Loucy (cell line): Measurements from ENCODE around the gene KITLG.

Source experiments
- H2AFZ ChIP-seq: fragments of 200-600 bp; sonication (generic); 2 replicates; pipeline ENCODE4 v1.6.0; 2016; ENCODE audit warnings: antibody characterized with exemption, mild to moderate bottlenecking, low read length, moderate library complexity
- H3F3A ChIP-seq: fragments of 200-600 bp; 2 replicates; pipeline ENCODE4 v1.6.0; 2016; ENCODE audit warnings: antibody characterized with exemption, low read depth, mild to moderate bottlenecking
- H3K27me3 ChIP-seq: fragments of 200-600 bp; sonication (generic); 2 replicates; pipeline ENCODE4 v1.6.1; 2014; ENCODE audit warnings: low read length, mild to moderate bottlenecking; ENCODE audit not compliant: insufficient read depth, poor library complexity, severe bottlenecking
- H3K36me3 ChIP-seq: fragments of 200-600 bp; sonication (generic); 2 replicates; pipeline ENCODE4 v1.6.1; 2016; ENCODE audit warnings: low read length; ENCODE audit not compliant: insufficient read depth
- H3K4me1 ChIP-seq: fragments of 200-600 bp; sonication (generic); 2 replicates; pipeline ENCODE4 v1.5.1; 2014; ENCODE audit warnings: low read length, mild to moderate bottlenecking; ENCODE audit not compliant: insufficient read depth, poor library complexity, severe bottlenecking
- H3K4me2 ChIP-seq: fragments of 200-600 bp; sonication (generic); 2 replicates; pipeline ENCODE4 v1.6.0; 2014; ENCODE audit warnings: antibody characterized with exemption, low read length, low read depth, mild to moderate bottlenecking; ENCODE audit not compliant: poor library complexity, severe bottlenecking
- H3K4me3 ChIP-seq: fragments of 200-600 bp; sonication (generic); 2 replicates; pipeline ENCODE4 v1.5.1; 2014; ENCODE audit warnings: low read length, mild to moderate bottlenecking, mixed read lengths; ENCODE audit not compliant: poor library complexity, severe bottlenecking
- H3K79me2 ChIP-seq: fragments of 200-600 bp; sonication (generic); 2 replicates; pipeline ENCODE4 v1.6.1; 2014; ENCODE audit warnings: low read length; ENCODE audit not compliant: insufficient read depth
- H3K9ac ChIP-seq: fragments of 200-600 bp; sonication (generic); 2 replicates; pipeline ENCODE4 v1.6.0; 2014; ENCODE audit warnings: mild to moderate bottlenecking, low read depth, low read length, moderate library complexity; ENCODE audit not compliant: poor library complexity, severe bottlenecking
- H3K9me2 ChIP-seq: fragments of 200-600 bp; sonication (generic); replicated peaks from 2 replicates; pipeline ENCODE4 v1.6.1; 2016; ENCODE audit warnings: low read depth, low read length, mixed read lengths
- H3K9me3 ChIP-seq: fragments of 200-600 bp; sonication (generic); 2 replicates; pipeline ENCODE4 v1.6.1; 2014; ENCODE audit warnings: mild to moderate bottlenecking, antibody characterized with exemption, low read length, low read depth; ENCODE audit not compliant: insufficient read depth
- H4K20me1 ChIP-seq: fragments of 200-600 bp; sonication (generic); 2 replicates; pipeline ENCODE4 v1.6.0; 2014; ENCODE audit warnings: antibody characterized with exemption, low read length, mild to moderate bottlenecking; ENCODE audit not compliant: insufficient read depth, poor library complexity, severe bottlenecking
- EZH2phosphoT487 ChIP-seq: fragments of 200-600 bp; IDR thresholded peaks from 2 replicates; pipeline ENCODE4 v1.6.1; 2018; ENCODE audit warnings: antibody characterized with exemption, mild to moderate bottlenecking, moderate library complexity, borderline replicate concordance
- TF ChIP-seq, protein P1 (sequence below): fragments of 200-600 bp; sonication (generic); conservative IDR thresholded peaks from 2 replicates; pipeline ENCODE4 v1.5.1; 2014; ENCODE audit warnings: mild to moderate bottlenecking, antibody characterized with exemption, low read length

The KITLG gene

DNA sequence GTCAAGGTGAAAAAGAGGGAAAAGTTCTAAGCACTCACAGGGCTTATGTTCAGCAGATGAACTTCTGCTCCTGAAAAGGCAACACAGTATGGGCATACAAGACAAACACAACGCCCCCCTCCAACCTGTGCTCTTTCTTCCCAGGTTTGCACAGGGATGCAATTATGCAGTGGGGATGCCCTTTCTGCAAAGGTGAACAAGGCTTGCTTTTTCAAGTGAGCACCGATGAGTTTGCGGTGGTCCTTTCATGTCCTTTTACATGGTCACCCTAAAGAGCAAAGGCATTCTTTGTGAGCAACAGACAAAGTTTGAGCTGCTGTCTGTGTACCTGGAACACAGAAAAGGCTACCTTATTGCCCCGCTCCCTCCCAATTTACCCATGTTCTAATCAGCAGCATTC, 6.7 kb downstream of the KITLG start:
- Histone ChIP-seq H3K4me2 (no peak overlapping the region), H3K79me2 (no peaks in the 10 kb centered on the region), H4K20me1 (no peaks in the 10 kb centered on the region), H3K4me3 (no peak overlapping the region), H3K9me3 (no peaks in the 10 kb centered on the region), H3K9me2 (no peaks in the 10 kb centered on the region), H3K27me3 (no peaks in the 10 kb centered on the region), H2AFZ (no peak overlapping the region; the same call in 1 of the 2 replicates), H3F3A (no peaks in the 10 kb centered on the region), H3K9ac (no peak overlapping the region), H3K4me1 (no peaks in the 10 kb centered on the region), H3K36me3 (no peaks in the 10 kb centered on the region)
- no peak for TF ChIP-seq EZH2phosphoT487

DNA sequence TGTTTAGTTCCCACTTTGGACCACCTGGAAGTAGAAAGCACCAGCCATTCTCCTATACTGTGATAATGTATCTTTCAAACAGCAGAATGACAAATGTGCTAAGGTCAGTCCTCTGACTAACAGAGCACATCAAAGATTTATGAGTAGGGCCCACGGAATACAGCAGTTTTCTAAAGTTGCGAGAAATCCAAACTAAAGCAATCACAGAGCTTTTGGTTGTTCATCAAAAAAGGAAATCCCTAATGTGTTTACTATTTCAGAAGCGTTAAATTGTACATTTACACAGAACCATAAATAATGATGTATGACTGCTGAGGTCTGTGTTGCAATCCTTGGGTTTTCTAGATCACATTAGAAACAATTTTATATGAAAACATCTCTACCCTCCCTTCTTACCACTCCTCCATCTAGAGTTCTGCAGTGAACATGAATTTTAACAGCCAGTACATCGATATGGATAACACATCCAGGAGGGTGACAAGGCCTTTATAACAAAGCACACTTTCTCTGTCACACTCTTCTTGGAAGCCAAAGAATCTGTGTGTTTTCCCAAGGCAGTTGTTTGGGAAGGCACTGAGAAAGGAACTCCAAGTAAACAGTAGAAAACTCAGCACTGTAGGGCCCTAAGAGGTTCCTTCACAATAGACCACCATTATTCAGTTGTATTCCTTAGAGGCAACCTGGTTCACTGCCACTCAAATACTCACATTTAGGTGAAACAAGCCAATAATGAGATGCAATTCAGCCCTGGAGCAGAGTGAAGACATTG, 7.3 kb downstream of the KITLG start:
- H3K36me3 ChIP-seq, result no peaks in the 10 kb centered on the region
- H4K20me1 ChIP-seq, result no peaks in the 10 kb centered on the region
- no peak overlapping the region for H3K4me3 ChIP-seq
- H3K9ac ChIP-seq, result no peak overlapping the region
- TF ChIP-seq, protein P1, sequence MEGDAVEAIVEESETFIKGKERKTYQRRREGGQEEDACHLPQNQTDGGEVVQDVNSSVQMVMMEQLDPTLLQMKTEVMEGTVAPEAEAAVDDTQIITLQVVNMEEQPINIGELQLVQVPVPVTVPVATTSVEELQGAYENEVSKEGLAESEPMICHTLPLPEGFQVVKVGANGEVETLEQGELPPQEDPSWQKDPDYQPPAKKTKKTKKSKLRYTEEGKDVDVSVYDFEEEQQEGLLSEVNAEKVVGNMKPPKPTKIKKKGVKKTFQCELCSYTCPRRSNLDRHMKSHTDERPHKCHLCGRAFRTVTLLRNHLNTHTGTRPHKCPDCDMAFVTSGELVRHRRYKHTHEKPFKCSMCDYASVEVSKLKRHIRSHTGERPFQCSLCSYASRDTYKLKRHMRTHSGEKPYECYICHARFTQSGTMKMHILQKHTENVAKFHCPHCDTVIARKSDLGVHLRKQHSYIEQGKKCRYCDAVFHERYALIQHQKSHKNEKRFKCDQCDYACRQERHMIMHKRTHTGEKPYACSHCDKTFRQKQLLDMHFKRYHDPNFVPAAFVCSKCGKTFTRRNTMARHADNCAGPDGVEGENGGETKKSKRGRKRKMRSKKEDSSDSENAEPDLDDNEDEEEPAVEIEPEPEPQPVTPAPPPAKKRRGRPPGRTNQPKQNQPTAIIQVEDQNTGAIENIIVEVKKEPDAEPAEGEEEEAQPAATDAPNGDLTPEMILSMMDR, result no peak
- no peak for TF ChIP-seq EZH2phosphoT487
- no peaks in the 10 kb centered on the region for H3F3A ChIP-seq
- no peak overlapping the region for H3K4me2 ChIP-seq
- H3K9me3 ChIP-seq, result no peaks in the 10 kb centered on the region
- no peaks in the 10 kb centered on the region for H3K4me1 ChIP-seq
- H2AFZ ChIP-seq, result peak overlapping the region; percentile 59; the same call in 1 of the 2 replicates
- H3K27me3 ChIP-seq, result no peaks in the 10 kb centered on the region
- no peaks in the 10 kb centered on the region for H3K79me2 ChIP-seq
- H3K9me2 ChIP-seq, result no peaks in the 10 kb centered on the region

DNA sequence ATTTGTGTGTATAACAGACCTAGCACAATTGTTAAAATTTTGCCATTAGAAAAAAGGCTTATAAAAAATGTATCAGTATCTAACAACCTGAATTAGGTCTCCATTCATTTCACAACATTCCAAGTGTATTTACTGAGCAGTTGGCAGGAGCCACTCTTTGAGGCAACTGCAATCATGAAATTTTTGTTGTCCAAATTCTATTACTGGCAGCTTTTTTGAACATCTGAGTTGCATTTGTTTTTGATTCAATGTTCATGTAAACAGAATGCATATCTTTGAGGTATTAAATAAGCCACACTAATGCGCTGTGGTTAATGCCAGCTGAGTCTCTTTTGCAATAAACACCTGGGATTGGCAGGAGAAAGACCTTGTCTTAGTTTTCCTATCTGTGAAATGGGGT, 8.7 kb downstream of the KITLG start:
- H3K9me2 ChIP-seq, result no peaks in the 10 kb centered on the region
- H3K4me3 ChIP-seq, result no peak overlapping the region
- no peak overlapping the region for H3K4me2 ChIP-seq
- H3K9me3 ChIP-seq, result no peaks in the 10 kb centered on the region
- H3K79me2 ChIP-seq, result no peaks in the 10 kb centered on the region
- H3K4me1 ChIP-seq, result no peaks in the 10 kb centered on the region
- H3K36me3 ChIP-seq, result no peaks in the 10 kb centered on the region
- H3F3A ChIP-seq, result no peaks in the 10 kb centered on the region
- H3K9ac ChIP-seq, result no peak overlapping the region
- no peak overlapping the region for H2AFZ ChIP-seq
- no peaks in the 10 kb centered on the region for H4K20me1 ChIP-seq
- no peaks in the 10 kb centered on the region for H3K27me3 ChIP-seq
- TF ChIP-seq, protein P1, result no peak
- no peak for TF ChIP-seq EZH2phosphoT487

DNA sequence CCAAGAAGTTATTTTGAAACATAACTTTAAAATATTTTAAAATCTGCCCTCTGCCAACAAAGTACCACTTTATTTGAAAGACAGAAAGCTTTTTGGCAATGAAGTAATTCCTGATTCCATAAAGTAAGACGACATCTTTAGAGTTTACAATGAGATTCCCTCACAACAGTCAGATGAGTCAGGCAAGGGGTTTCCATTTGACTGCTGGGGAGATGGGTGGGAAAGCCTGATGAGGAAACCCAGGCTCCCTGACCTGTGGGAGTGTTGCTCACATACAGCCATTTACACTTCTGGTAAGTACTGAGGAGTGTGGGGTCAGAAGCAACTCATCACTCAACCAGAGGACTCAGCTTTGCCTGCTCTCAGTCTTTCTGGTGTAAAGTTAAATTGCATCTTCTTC, 10.2 kb downstream of the KITLG start:
- no peaks in the 10 kb centered on the region for H3K79me2 ChIP-seq
- no peak overlapping the region for H3K9ac ChIP-seq
- H3K4me2 ChIP-seq, result no peak overlapping the region
- no peak overlapping the region for H2AFZ ChIP-seq
- H3K36me3 ChIP-seq, result no peaks in the 10 kb centered on the region
- H3K4me3 ChIP-seq, result no peak overlapping the region
- no peak for TF ChIP-seq EZH2phosphoT487
- TF ChIP-seq, protein P1, result no peak
- H3F3A ChIP-seq, result no peaks in the 10 kb centered on the region
- H4K20me1 ChIP-seq, result no peaks in the 10 kb centered on the region
- H3K27me3 ChIP-seq, result no peaks in the 10 kb centered on the region
- no peaks in the 10 kb centered on the region for H3K9me3 ChIP-seq
- H3K4me1 ChIP-seq, result no peaks in the 10 kb centered on the region
- no peaks in the 10 kb centered on the region for H3K9me2 ChIP-seq
